H9 (cell line): ENCODE measurements around the gene PCSK1. TPM values are rescaled to one million over a fixed set of nuclear protein-coding genes. Genes with fewer than 3 reads are reported as not detected.

ENCODE experiments used
- DNase-seq: peaks from one replicate; pipeline ENCODE4 v3.0.0-alpha.2; 2017
- H2AFZ ChIP-seq: one replicate; pipeline ENCODE4 v1.6.1; 2013; ENCODE audit warnings: mild to moderate bottlenecking, low read length, control low read depth, moderate library complexity
- H2AK5ac ChIP-seq: 2 replicates; pipeline ENCODE4 v1.6.1; 2013; ENCODE audit warnings: low read length, control low read depth, mixed read lengths; ENCODE audit not compliant: insufficient read length
- H2BK120ac ChIP-seq: one replicate; pipeline ENCODE4 v1.6.1; 2013; ENCODE audit warnings: low read depth, mild to moderate bottlenecking, low read length, control low read depth, inconsistent platforms; ENCODE audit not compliant: poor library complexity, severe bottlenecking
- H2BK12ac ChIP-seq: 2 replicates; pipeline ENCODE4 v1.6.1; 2013; ENCODE audit warnings: low read length, control low read depth, mixed read lengths, low read depth; ENCODE audit not compliant: insufficient read length
- H2BK15ac ChIP-seq: 2 replicates; pipeline ENCODE4 v1.6.1; 2013; ENCODE audit warnings: low read depth, low read length, control low read depth
- H2BK20ac ChIP-seq: one replicate; pipeline ENCODE4 v1.6.1; 2013; ENCODE audit warnings: low read depth, mild to moderate bottlenecking, low read length, control low read depth, inconsistent platforms; ENCODE audit not compliant: poor library complexity, severe bottlenecking
- H2BK5ac ChIP-seq: 2 replicates; pipeline ENCODE4 v1.6.1; 2013; ENCODE audit warnings: low read length, control low read depth, mixed read lengths; ENCODE audit not compliant: insufficient read length
- H3K14ac ChIP-seq: 2 replicates; pipeline ENCODE4 v1.6.1; 2013; ENCODE audit warnings: low read length, control low read depth; ENCODE audit not compliant: insufficient read depth
- H3K18ac ChIP-seq: 2 replicates; pipeline ENCODE4 v1.6.1; 2013; ENCODE audit warnings: low read depth, mild to moderate bottlenecking, mixed read lengths, low read length, control low read depth; ENCODE audit not compliant: insufficient read length
- H3K23ac ChIP-seq: 2 replicates; pipeline ENCODE4 v1.6.1; 2013; ENCODE audit warnings: low read length, control low read depth, mixed read lengths, low read depth; ENCODE audit not compliant: insufficient read length
- H3K23me2 ChIP-seq: 2 replicates; pipeline ENCODE4 v1.6.1; 2013; ENCODE audit warnings: low read depth, mild to moderate bottlenecking, mixed read lengths, low read length, control low read depth; ENCODE audit not compliant: insufficient read length, poor library complexity, severe bottlenecking
- H3K27ac ChIP-seq: 2 replicates; pipeline ENCODE4 v1.5.1; 2013; ENCODE audit warnings: low read length, control low read depth, mixed read lengths, low read depth; ENCODE audit not compliant: insufficient read length
- H3K27me3 ChIP-seq: 2 replicates; pipeline ENCODE4 v1.6.1; 2013; ENCODE audit warnings: low read length, control low read depth, inconsistent platforms; ENCODE audit not compliant: insufficient read depth
- H3K4ac ChIP-seq: 2 replicates; pipeline ENCODE4 v1.6.1; 2013; ENCODE audit warnings: low read depth, mild to moderate bottlenecking, control low read depth, inconsistent platforms, low read length, moderate library complexity
- H3K4me1 ChIP-seq: 2 replicates; pipeline ENCODE4 v1.6.1; 2013; ENCODE audit warnings: low read length, control low read depth, inconsistent platforms; ENCODE audit not compliant: insufficient read depth
- H3K4me2 ChIP-seq: 2 replicates; pipeline ENCODE4 v1.6.1; 2013; ENCODE audit warnings: low read length, control low read depth, mixed read lengths; ENCODE audit not compliant: insufficient read length, insufficient read depth
- H3K56ac ChIP-seq: 2 replicates; pipeline ENCODE4 v1.6.1; 2013; ENCODE audit warnings: low read depth, mild to moderate bottlenecking, mixed read lengths, low read length, control low read depth; ENCODE audit not compliant: insufficient read length
- H3K79me1 ChIP-seq: 2 replicates; pipeline ENCODE4 v1.6.1; 2013; ENCODE audit warnings: low read depth, mild to moderate bottlenecking, moderate library complexity, low read length, control low read depth, inconsistent platforms; ENCODE audit not compliant: insufficient read depth, poor library complexity, severe bottlenecking
- H3K79me2 ChIP-seq: 2 replicates; pipeline ENCODE4 v1.6.1; 2013; ENCODE audit warnings: low read length, control low read depth, inconsistent platforms; ENCODE audit not compliant: insufficient read depth
- H3K9ac ChIP-seq: 2 replicates; pipeline ENCODE4 v1.6.1; 2013; ENCODE audit warnings: low read length, control low read depth, mixed read lengths; ENCODE audit not compliant: insufficient read length; ENCODE audit errors: extremely low read depth
- H3K9me3 ChIP-seq: one replicate; pipeline ENCODE4 v1.6.1; 2013; ENCODE audit warnings: low read depth, low read length, inconsistent platforms; ENCODE audit not compliant: control insufficient read depth
- H3T11ph ChIP-seq: one replicate; pipeline ENCODE4 v1.6.1; 2013; ENCODE audit warnings: mild to moderate bottlenecking, low read length, control low read depth, inconsistent platforms
- H4K20me1 ChIP-seq: one replicate; pipeline ENCODE4 v1.6.1; 2013; ENCODE audit not compliant: control insufficient read depth, insufficient read length, insufficient read depth
- H4K5ac ChIP-seq: 2 replicates; pipeline ENCODE4 v1.6.1; 2013; ENCODE audit warnings: low read depth, mild to moderate bottlenecking, mixed read lengths, low read length, control low read depth; ENCODE audit not compliant: insufficient read length
- H4K8ac ChIP-seq: replicated peaks from 2 replicates; pipeline ENCODE4 v1.6.1; 2013; ENCODE audit warnings: low read length, control low read depth, mixed read lengths, low read depth; ENCODE audit not compliant: insufficient read length
- H4K91ac ChIP-seq: 2 replicates; pipeline ENCODE4 v1.6.1; 2013; ENCODE audit warnings: low read depth, mild to moderate bottlenecking, moderate library complexity, mixed read lengths, low read length, control low read depth; ENCODE audit not compliant: insufficient read length
- H3K27ac Mint-ChIP-seq, 3 experiments: 2 replicates in 2 of 3; 3 replicates in 1 of 3; pipeline ENCODE4 v1.8.0; 2020 to 2021; ENCODE audit warnings: mixed read lengths in 3 of 3, mild to moderate bottlenecking in 1 of 3, moderate library complexity in 1 of 3
- H3K27me3 Mint-ChIP-seq: 2 replicates; pipeline ENCODE4 v1.8.0; 2021; ENCODE audit warnings: low read depth, mild to moderate bottlenecking, moderate library complexity, mixed read lengths
- H3K36me3 Mint-ChIP-seq, 3 experiments: 2 replicates in 2 of 3; 3 replicates in 1 of 3; pipeline ENCODE4 v1.8.0; 2020 to 2021; ENCODE audit warnings: low read depth in 3 of 3, mixed read lengths in 3 of 3; ENCODE audit not compliant: insufficient read depth in 1 of 3
- H3K4me1 Mint-ChIP-seq, 2 experiments: 2 replicates each; pipeline ENCODE4 v1.8.0; 2020; ENCODE audit warnings: mixed read lengths in 2 of 2
- H3K4me3 Mint-ChIP-seq, 2 experiments: 2 replicates in 1 of 2; 3 replicates in 1 of 2; pipeline ENCODE4 v1.8.0; 2020 to 2021; ENCODE audit warnings: mild to moderate bottlenecking in 2 of 2, mixed read lengths in 2 of 2, moderate library complexity in 1 of 2
- H3K9me3 Mint-ChIP-seq, 2 experiments: 2 replicates in 1 of 2; 3 replicates in 1 of 2; pipeline ENCODE4 v1.8.0; 2020; ENCODE audit warnings: mild to moderate bottlenecking in 2 of 2, mixed read lengths in 2 of 2, moderate library complexity in 1 of 2
- CTCF ChIP-seq: fragments of 200-600 bp; sonication (generic); conservative IDR thresholded peaks from 3 replicates; pipeline ENCODE4 v1.8.0; 2021; ENCODE audit warnings: antibody characterized with exemption, mild to moderate bottlenecking
- WGBS: extraction: QIAGEN DNeasy Blood & Tissue Kit; methylation state at CpG from one replicate; pipeline ENCODE4 v1.1.7; 2013; ENCODE audit warnings: missing lambda C conversion rate, low lambda C conversion rate, mixed read lengths; ENCODE audit not compliant: insufficient read length; ENCODE audit errors: extremely low coverage; 5-methylcytosine and 5-hydroxymethylcytosine counted together
- total RNA-seq: library from RNA; stranded (reverse); gene quantifications from 2 replicates; pipeline ENCODE4 v1.2.1, GENCODE V29; 2021

The PCSK1 gene
- total RNA-seq, 1 experiment from 2014 or later = 2.9 TPM

GRCh38 chr5:96354237-96354636 is 78.8 kb downstream of the PCSK1 start:
- no peak overlapping the region for H2AFZ ChIP-seq
- no peaks in the 10 kb centered on the region for H3K9me3 ChIP-seq
- DNase-seq = no peak
- H3K4me2 ChIP-seq = no peak overlapping the region
- H3K14ac ChIP-seq = no peak overlapping the region
- H3K4me3 Mint-ChIP-seq = no peak overlapping the region
- H3K23ac ChIP-seq = no peak overlapping the region
- H3K9me3 Mint-ChIP-seq = peaks cover 0 to 3% of the 10 kb centered on the region in 2 experiments; a peak in 2 of 5 replicates
- no peak overlapping the region for H3K9ac ChIP-seq
- no peak overlapping the region for H3K4ac ChIP-seq
- H3K23me2 ChIP-seq = no peaks in the 10 kb centered on the region
- TF ChIP-seq CTCF = no peak
- no peaks in the 10 kb centered on the region for H3K4me1 Mint-ChIP-seq
- H3K27ac Mint-ChIP-seq = no peak overlapping the region
- no peaks in the 10 kb centered on the region; a peak in 1 of 7 replicates for H3K36me3 Mint-ChIP-seq
- H4K5ac ChIP-seq = no peak overlapping the region
- H4K91ac ChIP-seq = no peak overlapping the region
- H3K27ac ChIP-seq = no peak overlapping the region
- no peak overlapping the region for H4K8ac ChIP-seq
- no peak overlapping the region for H3T11ph ChIP-seq
- H3K18ac ChIP-seq = no peak overlapping the region
- H4K20me1 ChIP-seq = no peaks in the 10 kb centered on the region
- no peak overlapping the region for H2BK12ac ChIP-seq
- no peaks in the 10 kb centered on the region for H3K27me3 ChIP-seq
- no peak overlapping the region for H2BK5ac ChIP-seq
- 0 out of 2 replicates have a peak, but pooled peaks cover 2% of the 10 kb centered on the region for H3K27me3 Mint-ChIP-seq
- no peak overlapping the region for H3K56ac ChIP-seq
- H2BK20ac ChIP-seq = no peak overlapping the region
- H3K79me1 ChIP-seq = no peaks in the 10 kb centered on the region
- H2BK120ac ChIP-seq = no peak overlapping the region
- no peaks in the 10 kb centered on the region for H3K4me1 ChIP-seq
- WGBS = no CpG with 5 or more reads among the region's 2 CpGs
- H2BK15ac ChIP-seq = no peak overlapping the region
- no peak overlapping the region for H2AK5ac ChIP-seq
- H3K79me2 ChIP-seq = no peaks in the 10 kb centered on the region
